Measurements from ENCODE around the gene FOXE1. TPM values are rescaled to one million over a fixed set of nuclear protein-coding genes. Genes with fewer than 3 reads are reported as not detected.
A peak's percentile ranks its signal among the peaks of the same experiment; 100 is the strongest.

The FOXE1 gene
- total RNA-seq, 1 donor: not detected

GRCh38 chr9:97856857-97857605 is 4.0 kb downstream of the FOXE1 start:
- Histone ChIP-seq H2AFZ (ENCODE audit: low read length) (no peak overlapping the region), H3K79me2 (ENCODE audit: insufficient read depth, low read length) (no peaks in the 10 kb centered on the region)

GRCh38 chr9:97857606-97858392 is 4.8 kb downstream of the FOXE1 start:
- H3K9me3 ChIP-seq (ENCODE audit: low read depth, low read length): no peaks in the 10 kb centered on the region
- DNase-seq (ENCODE audit: insufficient read length, low spot score, missing footprints): peak; percentile 38
- no peak for TF ChIP-seq CTCF (IDR thresholded peaks at IDR 0.05; ENCODE audit: extremely low read depth, low read depth, low read length)
- H3K36me3 ChIP-seq (ENCODE audit: insufficient read depth, low read length): no peaks in the 10 kb centered on the region
- H3K79me2 ChIP-seq (ENCODE audit: insufficient read depth, low read length): no peaks in the 10 kb centered on the region
- H4K20me1 ChIP-seq (ENCODE audit: insufficient read depth, low read length): no peaks in the 10 kb centered on the region
- H3K4me3 ChIP-seq (ENCODE audit: insufficient read depth, low read length): no peak overlapping the region
- H3K4me1 ChIP-seq (ENCODE audit: insufficient read depth, low read length): no peaks in the 10 kb centered on the region
- no peak overlapping the region for H3K27ac ChIP-seq (ENCODE audit: low read depth, low read length)
- peaks cover 95% of the 10 kb centered on the region for H3K27me3 ChIP-seq (ENCODE audit: insufficient read depth, low read length)
- H2AFZ ChIP-seq (ENCODE audit: low read length): no peak overlapping the region
- H3K4me2 ChIP-seq (ENCODE audit: insufficient read depth, low read length): no peak overlapping the region

More at GRCh38 chr9:97856857-97857605, 4.0 kb downstream of the FOXE1 start:
- peak; percentile 45 for DNase-seq (ENCODE audit: insufficient read length, low spot score, missing footprints)
- Histone ChIP-seq H3K27me3 (ENCODE audit: insufficient read depth, low read length) (peaks cover 95% of the 10 kb centered on the region), H3K4me2 (ENCODE audit: insufficient read depth, low read length) (no peak overlapping the region), H4K20me1 (ENCODE audit: insufficient read depth, low read length) (no peaks in the 10 kb centered on the region), H3K27ac (ENCODE audit: low read depth, low read length) (no peak overlapping the region), H3K36me3 (ENCODE audit: insufficient read depth, low read length) (no peaks in the 10 kb centered on the region), H3K4me1 (ENCODE audit: insufficient read depth, low read length) (no peaks in the 10 kb centered on the region), H3K4me3 (ENCODE audit: insufficient read depth, low read length) (no peak overlapping the region), H3K9me3 (ENCODE audit: low read depth, low read length) (no peaks in the 10 kb centered on the region)
- no peak for TF ChIP-seq CTCF (IDR thresholded peaks at IDR 0.05; ENCODE audit: extremely low read depth, low read depth, low read length)

GRCh38 chr9:97858393-97858713 is 5.3 kb downstream of the FOXE1 start:
- Histone ChIP-seq H2AFZ (ENCODE audit: low read length) (no peak overlapping the region), H3K4me2 (ENCODE audit: insufficient read depth, low read length) (no peak overlapping the region)
- DNase-seq (ENCODE audit: insufficient read length, low spot score, missing footprints): peak; percentile 27

More at GRCh38 chr9:97858393-97858713, 5.3 kb downstream of the FOXE1 start:
- Histone ChIP-seq H3K4me3 (ENCODE audit: insufficient read depth, low read length) (no peak overlapping the region), H3K9me3 (ENCODE audit: low read depth, low read length) (no peaks in the 10 kb centered on the region), H3K79me2 (ENCODE audit: insufficient read depth, low read length) (no peaks in the 10 kb centered on the region), H3K27ac (ENCODE audit: low read depth, low read length) (no peak overlapping the region), H3K27me3 (ENCODE audit: insufficient read depth, low read length) (peaks cover 96% of the 10 kb centered on the region), H3K4me1 (ENCODE audit: insufficient read depth, low read length) (no peaks in the 10 kb centered on the region), H3K36me3 (ENCODE audit: insufficient read depth, low read length) (no peaks in the 10 kb centered on the region), H4K20me1 (ENCODE audit: insufficient read depth, low read length) (no peaks in the 10 kb centered on the region)
- no peak for TF ChIP-seq CTCF (IDR thresholded peaks at IDR 0.05; ENCODE audit: extremely low read depth, low read depth, low read length)
